Endothelial cell (in vitro differentiated cells): ENCODE results near the gene HNRNPA2B1. TPM values are rescaled to one million over a fixed set of nuclear protein-coding genes. Genes with fewer than 3 reads are reported as not detected.
A peak's percentile ranks its signal among the peaks of the same experiment; 100 is the strongest.

Source experiments
- DNase-seq: peaks from one replicate; pipeline ENCODE4 v3.0.0; 2021; ENCODE audit warnings: low spot score
- H3K27ac Mint-ChIP-seq: one replicate; pipeline ENCODE4 v1.8.0; 2021; ENCODE audit warnings: mixed read lengths, inconsistent platforms; ENCODE audit not compliant: unreplicated experiment
- H3K27me3 Mint-ChIP-seq: one replicate; pipeline ENCODE4 v1.8.0; 2021; ENCODE audit warnings: mild to moderate bottlenecking, moderate library complexity, mixed read lengths, inconsistent platforms; ENCODE audit not compliant: unreplicated experiment
- H3K36me3 Mint-ChIP-seq: one replicate; pipeline ENCODE4 v1.8.0; 2021; ENCODE audit warnings: mild to moderate bottlenecking, low read depth, mixed read lengths, inconsistent platforms; ENCODE audit not compliant: unreplicated experiment
- H3K4me1 Mint-ChIP-seq: one replicate; pipeline ENCODE4 v1.8.0; 2021; ENCODE audit warnings: mild to moderate bottlenecking, mixed read lengths, inconsistent platforms; ENCODE audit not compliant: unreplicated experiment
- H3K4me3 Mint-ChIP-seq: one replicate; pipeline ENCODE4 v1.8.0; 2021; ENCODE audit warnings: mild to moderate bottlenecking, mixed read lengths, inconsistent platforms; ENCODE audit not compliant: unreplicated experiment
- H3K9me3 Mint-ChIP-seq: one replicate; pipeline ENCODE4 v1.8.0; 2021; ENCODE audit warnings: mixed read lengths, inconsistent platforms; ENCODE audit not compliant: unreplicated experiment
- CTCF ChIP-seq: fragments of 200-600 bp; sonication (generic); IDR thresholded peaks from one replicate; pipeline ENCODE4 v1.5.0; 2021; ENCODE audit warnings: antibody characterized with exemption; ENCODE audit not compliant: unreplicated experiment
- total RNA-seq: library from RNA; stranded (reverse); fragmentation: NEBNext Ultra II Directional; extraction: Animal tissue kit (Norgen Biotek cat#: 25700); gene quantifications from one replicate; pipeline ENCODE4 v1.2.1, GENCODE V29; 2021; ENCODE audit not compliant: unreplicated experiment

Gene HNRNPA2B1
- total RNA-seq, 1 donor from 2014 or later, result 623 TPM

- Mint-ChIP-seq H3K27ac (peak overlapping the region; percentile 21), H3K4me3 (peak overlapping the region; percentile 78), H3K27me3 (peaks cover 10% of the 10 kb centered on the region), H3K36me3 (peaks cover 48% of the 10 kb centered on the region), H3K4me1 (peaks cover 24% of the 10 kb centered on the region), H3K9me3 (no peaks in the 10 kb centered on the region)
- DNase-seq, result no peak
- no peak for TF ChIP-seq CTCF
Measured at GRCh38 chr7:26188206-26188956, 12.2 kb downstream of the HNRNPA2B1 start.

- TF ChIP-seq CTCF, result no peak
- H3K9me3 Mint-ChIP-seq, result no peaks in the 10 kb centered on the region
Measured at GRCh38 chr7:26187380-26188205, 13.0 kb downstream of the HNRNPA2B1 start.

GRCh38 chr7:26186364-26187311 lies 13.9 kb downstream of the HNRNPA2B1 start:
- H3K36me3 Mint-ChIP-seq, result peaks cover 31% of the 10 kb centered on the region

More at GRCh38 chr7:26187380-26188205, 13.0 kb downstream of the HNRNPA2B1 start:
- no peak for DNase-seq
- Mint-ChIP-seq H3K4me1 (peaks cover 16% of the 10 kb centered on the region), H3K4me3 (no peak overlapping the region), H3K27ac (peak overlapping the region; percentile 36), H3K27me3 (peaks cover 3% of the 10 kb centered on the region), H3K36me3 (peaks cover 40% of the 10 kb centered on the region)

GRCh38 chr7:26185844-26186180 lies 14.7 kb downstream of the HNRNPA2B1 start:
- no peak for DNase-seq
- H3K27me3 Mint-ChIP-seq, result peaks cover 1% of the 10 kb centered on the region
- TF ChIP-seq CTCF, result no peak
- peaks cover 25% of the 10 kb centered on the region for H3K36me3 Mint-ChIP-seq
- no peak overlapping the region for H3K27ac Mint-ChIP-seq
- H3K4me1 Mint-ChIP-seq, result peaks cover 4% of the 10 kb centered on the region
- no peaks in the 10 kb centered on the region for H3K9me3 Mint-ChIP-seq
- H3K4me3 Mint-ChIP-seq, result no peak overlapping the region

More at GRCh38 chr7:26186364-26187311, 13.9 kb downstream of the HNRNPA2B1 start:
- no peak for DNase-seq
- peaks cover 7% of the 10 kb centered on the region for H3K4me1 Mint-ChIP-seq
- peak overlapping the region; percentile 36 for H3K27ac Mint-ChIP-seq
- no peaks in the 10 kb centered on the region for H3K9me3 Mint-ChIP-seq
- TF ChIP-seq CTCF, result no peak
- H3K4me3 Mint-ChIP-seq, result no peak overlapping the region
- peaks cover 3% of the 10 kb centered on the region for H3K27me3 Mint-ChIP-seq
